ENCODE results near the gene JAG2. TPM values are rescaled to one million over a fixed set of nuclear protein-coding genes. Genes with fewer than 3 reads are reported as not detected.

Gene JAG2
- total RNA-seq, 1 experiment from 2014 or later: 12.2 TPM

DNA sequence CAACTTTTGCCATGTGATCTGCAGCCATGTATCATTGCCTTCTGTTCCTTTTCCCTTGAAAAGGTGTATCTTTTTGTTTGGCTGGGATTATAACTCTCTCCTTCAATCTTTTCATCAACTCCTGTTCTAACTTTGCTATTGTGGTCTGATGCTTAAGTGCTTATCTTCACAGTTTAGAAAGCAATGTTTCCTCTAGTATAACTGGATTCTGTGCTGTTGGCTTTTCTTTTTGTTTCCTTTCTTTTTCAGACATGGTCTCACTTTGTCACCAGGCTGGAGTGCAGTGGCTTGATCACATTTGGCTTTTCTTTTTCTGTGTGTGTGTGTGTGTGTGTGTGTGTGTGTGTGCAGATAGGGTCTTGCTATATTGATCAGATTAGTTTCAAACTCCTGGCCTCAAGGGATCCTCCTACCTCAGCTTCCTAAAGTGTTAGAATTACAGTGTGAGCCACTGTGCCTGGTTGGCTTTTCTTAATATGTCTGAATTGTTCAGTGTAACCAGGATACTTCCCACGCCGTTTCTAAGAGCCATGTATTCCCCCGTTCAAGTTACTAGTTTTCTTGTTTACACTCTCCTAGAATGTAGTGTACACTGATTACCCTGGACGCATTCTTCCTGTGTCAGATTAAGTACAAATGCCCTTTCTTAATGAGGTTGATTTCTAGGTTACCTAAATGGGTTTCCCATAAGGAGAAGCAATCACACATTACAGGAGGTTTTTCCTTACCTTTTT, 35.5 kb downstream of the JAG2 start:
- H3K4me3 Mint-ChIP-seq: no peak overlapping the region
- no peak overlapping the region for H3K27ac Mint-ChIP-seq
- ChIA-PET POLR2A (no interaction called here), CTCF (no interaction called here)
- H3K27me3 Mint-ChIP-seq (ENCODE audit: low read depth): peaks cover 7% of the 10 kb centered on the region
- no peak for ATAC-seq
- DNase-seq (ENCODE audit: low spot score): no peak
- TF ChIP-seq, protein P1, sequence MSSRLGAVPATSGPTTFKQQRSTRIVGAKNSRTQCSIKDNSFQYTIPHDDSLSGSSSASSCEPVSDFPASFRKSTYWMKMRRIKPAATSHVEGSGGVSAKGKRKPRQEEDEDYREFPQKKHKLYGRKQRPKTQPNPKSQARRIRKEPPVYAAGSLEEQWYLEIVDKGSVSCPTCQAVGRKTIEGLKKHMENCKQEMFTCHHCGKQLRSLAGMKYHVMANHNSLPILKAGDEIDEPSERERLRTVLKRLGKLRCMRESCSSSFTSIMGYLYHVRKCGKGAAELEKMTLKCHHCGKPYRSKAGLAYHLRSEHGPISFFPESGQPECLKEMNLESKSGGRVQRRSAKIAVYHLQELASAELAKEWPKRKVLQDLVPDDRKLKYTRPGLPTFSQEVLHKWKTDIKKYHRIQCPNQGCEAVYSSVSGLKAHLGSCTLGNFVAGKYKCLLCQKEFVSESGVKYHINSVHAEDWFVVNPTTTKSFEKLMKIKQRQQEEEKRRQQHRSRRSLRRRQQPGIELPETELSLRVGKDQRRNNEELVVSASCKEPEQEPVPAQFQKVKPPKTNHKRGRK (CRISPR knock-in tag; IDR thresholded peaks at IDR 0.05; ENCODE audit: borderline replicate concordance): no peak
- TF ChIP-seq GTF2I (CRISPR knock-in tag; conservative IDR thresholded peaks at IDR 0.05) (no peak), ATF1 (CRISPR knock-in tag; IDR thresholded peaks at IDR 0.05) (no peak)
- H3K9me3 Mint-ChIP-seq: peaks cover 20% of the 10 kb centered on the region
- no peaks in the 10 kb centered on the region for H3K4me1 Mint-ChIP-seq
- H3K36me3 Mint-ChIP-seq: no peaks in the 10 kb centered on the region

- H3K9me3 Mint-ChIP-seq: peaks cover 20% of the 10 kb centered on the region
- POLR2A ChIA-PET: no interaction called here
- ATAC-seq (no peak), DNase-seq (ENCODE audit: low spot score) (no peak)
- H3K27me3 Mint-ChIP-seq (ENCODE audit: low read depth): peaks cover 7% of the 10 kb centered on the region
- H3K36me3 Mint-ChIP-seq: no peaks in the 10 kb centered on the region
- TF ChIP-seq, protein P2, sequence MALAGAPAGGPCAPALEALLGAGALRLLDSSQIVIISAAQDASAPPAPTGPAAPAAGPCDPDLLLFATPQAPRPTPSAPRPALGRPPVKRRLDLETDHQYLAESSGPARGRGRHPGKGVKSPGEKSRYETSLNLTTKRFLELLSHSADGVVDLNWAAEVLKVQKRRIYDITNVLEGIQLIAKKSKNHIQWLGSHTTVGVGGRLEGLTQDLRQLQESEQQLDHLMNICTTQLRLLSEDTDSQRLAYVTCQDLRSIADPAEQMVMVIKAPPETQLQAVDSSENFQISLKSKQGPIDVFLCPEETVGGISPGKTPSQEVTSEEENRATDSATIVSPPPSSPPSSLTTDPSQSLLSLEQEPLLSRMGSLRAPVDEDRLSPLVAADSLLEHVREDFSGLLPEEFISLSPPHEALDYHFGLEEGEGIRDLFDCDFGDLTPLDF (CRISPR knock-in tag; IDR thresholded peaks at IDR 0.05): no peak
- TF ChIP-seq NFYB (CRISPR knock-in tag; conservative IDR thresholded peaks at IDR 0.05; ENCODE audit: low read depth): no peak
- TF ChIP-seq, protein P1 (CRISPR knock-in tag; IDR thresholded peaks at IDR 0.05; ENCODE audit: borderline replicate concordance): no peak
- TF ChIP-seq NFE2L1 (CRISPR knock-in tag; IDR thresholded peaks at IDR 0.05): no peak
- TF ChIP-seq AR (CRISPR knock-in tag; IDR thresholded peaks at IDR 0.05): no peak
- TF ChIP-seq NR1H2 (CRISPR knock-in tag; IDR thresholded peaks at IDR 0.05): no peak
- TF ChIP-seq GABPB1 (CRISPR knock-in tag; IDR thresholded peaks at IDR 0.05): no peak
- TF ChIP-seq SMAD3 (CRISPR knock-in tag; IDR thresholded peaks at IDR 0.05; ENCODE audit: borderline replicate concordance): no peak
- TF ChIP-seq ZNF121 (CRISPR knock-in tag; IDR thresholded peaks at IDR 0.05): no peak
- TF ChIP-seq ATF6 (CRISPR knock-in tag; IDR thresholded peaks at IDR 0.05): no peak
- H3K4me3 Mint-ChIP-seq: no peak overlapping the region
- no peaks in the 10 kb centered on the region for H3K4me1 Mint-ChIP-seq
- no peak overlapping the region for H3K27ac Mint-ChIP-seq
- CTCF ChIA-PET: interaction anchor here (0.6 kb wide), 1 partner anchor 23 kb away, joined by 3 read pairs; no protein-coding TSS in a partner anchor
Measured at GRCh38 chr14:105131241-105131640, 37.3 kb downstream of the JAG2 start.

Data from WTC11 (cell line).